ENCODE measurements around the gene FAM193B. TPM values are rescaled to one million over a fixed set of nuclear protein-coding genes. Genes with fewer than 3 reads are reported as not detected.
A peak's percentile ranks its signal among the peaks of the same experiment; 100 is the strongest.

The FAM193B gene
- total and polyA plus RNA-seq, 2 of the 13 experiments (the other 11 are each of a cell fraction or from before 2014, with no cell fraction given) = 21.2 to 40.9 TPM

DNA sequence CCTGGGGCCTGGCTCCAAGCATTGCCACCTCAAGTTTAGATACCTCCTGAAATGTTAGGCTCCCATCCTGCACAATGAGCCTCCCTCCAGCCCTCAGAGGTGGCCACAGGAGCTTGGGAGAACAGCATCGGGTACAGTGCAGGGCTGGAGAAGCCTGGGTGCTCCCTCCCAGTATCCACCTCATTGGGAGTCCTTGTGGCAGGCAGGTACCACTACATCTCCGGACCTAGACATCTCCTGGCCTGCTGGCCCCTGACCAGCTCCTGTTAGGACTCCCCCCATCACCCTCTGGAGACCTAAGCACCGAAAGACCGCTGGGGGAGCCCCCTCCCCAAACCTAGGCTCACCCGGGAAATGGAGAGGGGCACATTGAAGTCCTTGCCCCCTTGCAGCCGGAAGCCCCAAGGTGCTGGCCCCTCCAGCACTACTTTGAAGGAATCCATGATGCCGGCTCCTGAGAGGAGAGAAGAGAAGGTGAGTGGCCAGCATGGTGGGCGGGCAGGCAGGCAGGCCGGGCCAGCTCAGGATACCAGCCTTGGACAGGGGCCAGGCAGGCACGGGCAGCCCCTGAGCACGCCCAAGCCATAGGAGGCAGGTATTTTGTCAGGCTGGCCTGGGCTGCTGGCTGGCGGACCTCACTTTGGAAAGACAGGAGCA, 58.2 kb downstream of the FAM193B start:
- Histone ChIP-seq H3K4me1 (ENCODE audit: insufficient read depth, low read length) (peaks cover 45% of the 10 kb centered on the region), H3K4me2 (ENCODE audit: low read depth, low read length) (peak overlapping the region; percentile 99), H3K4me3 (replicated peaks in 1 of 3; ENCODE audit: insufficient read depth in 1 of 3, low read depth in 2 of 3, low read length in 3 of 3) (peak overlapping the region; percentile 64 to 85 (median 65)), H3K79me2 (ENCODE audit: insufficient read depth, low read length) (no peaks in the 10 kb centered on the region), H3K27me3 (ENCODE audit: control insufficient read depth in 1 of 2, insufficient read depth in 2 of 2, low read length in 2 of 2) (peaks cover 0 to 23% of the 10 kb centered on the region in 2 experiments; a peak in 2 of 5 replicates), H3K9me3 (ENCODE audit: low read length) (no peaks in the 10 kb centered on the region), H2AFZ (ENCODE audit: low read length) (no peak overlapping the region), H3K9ac (ENCODE audit: insufficient read depth, low read depth, low read length) (peak overlapping the region; percentile 83), H4K20me1 (ENCODE audit: insufficient read depth, low read length) (peaks cover 15% of the 10 kb centered on the region; the same call in 1 of the 2 replicates), H3K36me3 (replicated peaks in 1 of 2; ENCODE audit: control insufficient read depth in 1 of 2, insufficient read depth in 2 of 2, low read length in 2 of 2) (peaks cover 0 to under 1% of the 10 kb centered on the region in 2 experiments; a peak in 1 of 5 replicates), H3K27ac (ENCODE audit: extremely low read length, insufficient read depth, low read length) (peak overlapping the region; percentile 60)
- in situ Hi-C loops (cut with HindIII; ENCODE audit: extremely low pct_ligation_motif_present, low pct_unique_long_range_greater_than_20kb) (no loop called here), intact Hi-C loops (cut with micrococcal nuclease; ENCODE audit: unreplicated experiment) (loop anchor here (2.0 to 5.0 kb wide), 2 partner anchors 39 to 184 kb away; partner anchors contain the start of gene MXD3)
- no TSS peak for BruUV-seq (replicated peaks)
- DNase-seq (ENCODE audit: low spot score) = peak; percentile 70
- ChIA-PET CTCF (ENCODE audit: low intra/inter-chr PET ratio, low total read pairs) (no interaction called here), POLR2A (interaction anchor here (1.0 to 3.6 kb wide), 11 partner anchors 13 to 409 kb away, joined by 4 to 42 read pairs (median 8); partner anchors contain the start of genes DDX41, DOK3 and FGFR4)
- peak; percentile 56 for FAIRE-seq
- ATAC-seq = peak; percentile 61
- 38% methylated on average over 3 of the region's 12 CpGs for WGBS (ENCODE audit: low lambda C conversion rate)
- peak; percentile 32; the same call in 1 of the 2 replicates for TF ChIP-seq GLI4 (CRISPR knock-in tag; IDR thresholded peaks at IDR 0.05; ENCODE audit: borderline replicate concordance)
- no peak for TF ChIP-seq ZNF530 (CRISPR knock-in tag; IDR thresholded peaks at IDR 0.05; ENCODE audit: low read depth)
- TF ChIP-seq ZNF704 (CRISPR knock-in tag; IDR thresholded peaks at IDR 0.05; ENCODE audit: borderline replicate concordance) = 0 out of 2 replicates have a peak, but pooled peaks have one; percentile 13
- TF ChIP-seq TBX2 (CRISPR knock-in tag; IDR thresholded peaks at IDR 0.05; ENCODE audit: borderline replicate concordance) = peak; percentile 3; the same call in 1 of the 2 replicates
- 0 out of 2 replicates have a peak, but pooled peaks have one; percentile 6 for TF ChIP-seq RAD21 (CRISPR knock-in tag; IDR thresholded peaks at IDR 0.05)
- peak; percentile 9; the same call in 1 of the 2 replicates for TF ChIP-seq STAG1 (CRISPR knock-in tag; IDR thresholded peaks at IDR 0.05)
- TF ChIP-seq AGO1 (IDR thresholded peaks at IDR 0.05; ENCODE audit: low read depth, low read length, poor library complexity, severe bottlenecking) = peak; percentile 9
- TF ChIP-seq ZNF451 (CRISPR knock-in tag; IDR thresholded peaks at IDR 0.05) = peak; percentile 31; the same call in 1 of the 2 replicates
- 0 out of 2 replicates have a peak, but pooled peaks have one; percentile 18 for TF ChIP-seq CHD4 (IDR thresholded peaks at IDR 0.05; ENCODE audit: borderline replicate concordance, low read length)
- TF ChIP-seq THYN1 (CRISPR knock-in tag; IDR thresholded peaks at IDR 0.05; ENCODE audit: borderline replicate concordance, low read depth) = no peak
- 0 out of 2 replicates have a peak, but pooled peaks have one; percentile 21 for TF ChIP-seq HNRNPL (IDR thresholded peaks at IDR 0.05; ENCODE audit: low read depth, low read length)
- TF ChIP-seq ZNF768 (CRISPR knock-in tag; IDR thresholded peaks at IDR 0.05) = 0 out of 2 replicates have a peak, but pooled peaks have one; percentile 14
- TF ChIP-seq BCL3 (CRISPR knock-in tag; IDR thresholded peaks at IDR 0.05) = peak; percentile 49
- TF ChIP-seq ZNF672 (CRISPR knock-in tag; IDR thresholded peaks at IDR 0.05) = no peak
- TF ChIP-seq, protein P1, sequence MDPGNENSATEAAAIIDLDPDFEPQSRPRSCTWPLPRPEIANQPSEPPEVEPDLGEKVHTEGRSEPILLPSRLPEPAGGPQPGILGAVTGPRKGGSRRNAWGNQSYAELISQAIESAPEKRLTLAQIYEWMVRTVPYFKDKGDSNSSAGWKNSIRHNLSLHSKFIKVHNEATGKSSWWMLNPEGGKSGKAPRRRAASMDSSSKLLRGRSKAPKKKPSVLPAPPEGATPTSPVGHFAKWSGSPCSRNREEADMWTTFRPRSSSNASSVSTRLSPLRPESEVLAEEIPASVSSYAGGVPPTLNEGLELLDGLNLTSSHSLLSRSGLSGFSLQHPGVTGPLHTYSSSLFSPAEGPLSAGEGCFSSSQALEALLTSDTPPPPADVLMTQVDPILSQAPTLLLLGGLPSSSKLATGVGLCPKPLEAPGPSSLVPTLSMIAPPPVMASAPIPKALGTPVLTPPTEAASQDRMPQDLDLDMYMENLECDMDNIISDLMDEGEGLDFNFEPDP (CRISPR knock-in tag; conservative IDR thresholded peaks at IDR 0.05) = no peak
- peak; percentile 16; the same call in 1 of the 2 replicates for TF ChIP-seq CTCF (CRISPR knock-in tag; IDR thresholded peaks at IDR 0.05)
- TF ChIP-seq ZNF274 (CRISPR knock-in tag; IDR thresholded peaks at IDR 0.05) = 0 out of 2 replicates have a peak, but pooled peaks have one; percentile 32
